IMR-90 (cell line): ENCODE results near the gene SSC4D. TPM values are rescaled to one million over a fixed set of nuclear protein-coding genes. Genes with fewer than 3 reads are reported as not detected.
A peak's percentile ranks its signal among the peaks of the same experiment; 100 is the strongest.

Experiments used
- ATAC-seq: fragments of 200-7000 bp; cut with Tn5 transposase; 2 replicates; pipeline ENCODE4 v1.9.1; 2020; ENCODE audit warnings: low read depth, mild to moderate bottlenecking, moderate library complexity
- BruUV-seq: library from RNA; stranded (reverse); fragments of 400-500 nt; replicated peaks from 2 replicates; lab custom pipeline; 2021; lab: Mats Ljungman, UMichigan
- CTCF ChIA-PET: fragments of 300-600 bp; formaldehyde crosslinking; extraction: SDS; loops from one replicate; lab custom pipeline; 2021; ENCODE audit warnings: antibody characterized with exemption; lab: Yijun Ruan, JAX
- POLR2A ChIA-PET: fragments of 300-600 bp; sonication (Branson Sonifier 250); formaldehyde crosslinking; loops from one replicate; lab custom pipeline; 2022; ENCODE audit warnings: antibody characterized with exemption; ENCODE audit not compliant: unreplicated experiment; lab: Charles Lee
- DNase-seq: peaks from one replicate; pipeline ENCODE4 v3.0.0; 2013
- H2AFZ ChIP-seq: replicated peaks from 2 replicates; pipeline ENCODE3; 2013; ENCODE audit warnings: low read length, mild to moderate bottlenecking; ENCODE audit not compliant: poor library complexity
- H2AK5ac ChIP-seq: 2 replicates; pipeline ENCODE4 v1.6.1; 2013; ENCODE audit warnings: low read depth, low read length, inconsistent platforms
- H2AK9ac ChIP-seq: replicated peaks from 2 replicates; pipeline ENCODE3; 2013; ENCODE audit warnings: mild to moderate bottlenecking, low read depth, low read length, moderate library complexity; ENCODE audit not compliant: poor library complexity
- H2BK120ac ChIP-seq: 2 replicates; pipeline ENCODE4 v1.6.1; 2013; ENCODE audit warnings: low read depth, low read length, inconsistent platforms
- H2BK15ac ChIP-seq: 3 replicates; pipeline ENCODE4 v1.6.1; 2013; ENCODE audit warnings: low read depth, low read length, inconsistent platforms
- H2BK20ac ChIP-seq: 2 replicates; pipeline ENCODE4 v1.6.1; 2013; ENCODE audit warnings: low read depth, mild to moderate bottlenecking, inconsistent platforms, low read length, moderate library complexity
- H2BK5ac ChIP-seq: 2 replicates; pipeline ENCODE4 v1.6.1; 2013; ENCODE audit warnings: mild to moderate bottlenecking, low read depth, low read length, inconsistent platforms; ENCODE audit not compliant: poor library complexity, severe bottlenecking
- H3K14ac ChIP-seq: replicated peaks from 2 replicates; pipeline ENCODE4 v1.6.1; 2013; ENCODE audit warnings: low read depth, low read length, inconsistent platforms
- H3K18ac ChIP-seq: 2 replicates; pipeline ENCODE4 v1.6.1; 2013; ENCODE audit warnings: low read depth, low read length, control low read depth
- H3K23ac ChIP-seq: 2 replicates; pipeline ENCODE4 v1.6.1; 2013; ENCODE audit warnings: low read depth, low read length, inconsistent platforms
- H3K27ac ChIP-seq: 2 replicates; pipeline ENCODE4 v1.5.1; 2013; ENCODE audit warnings: mild to moderate bottlenecking, control low read depth, low read length; ENCODE audit not compliant: insufficient read depth
- H3K27me3 ChIP-seq: 2 replicates; pipeline ENCODE4 v1.6.1; 2013; ENCODE audit warnings: low read length; ENCODE audit not compliant: control insufficient read depth, insufficient read depth
- H3K36me3 ChIP-seq: 2 replicates; pipeline ENCODE4 v1.6.1; 2013; ENCODE audit warnings: low read length, mixed read lengths; ENCODE audit not compliant: control insufficient read depth, insufficient read depth
- H3K4ac ChIP-seq: 2 replicates; pipeline ENCODE4 v1.6.1; 2013; ENCODE audit warnings: low read depth, low read length, inconsistent platforms
- H3K4me1 ChIP-seq: 2 replicates; pipeline ENCODE4 v1.6.1; 2013; ENCODE audit warnings: low read length, mixed read lengths; ENCODE audit not compliant: control insufficient read depth, insufficient read depth
- H3K4me2 ChIP-seq: 2 replicates; pipeline ENCODE4 v1.6.1; 2013; ENCODE audit warnings: low read depth, mild to moderate bottlenecking, control low read depth, low read length, moderate library complexity
- H3K4me3 ChIP-seq: 2 replicates; pipeline ENCODE4 v1.5.1; 2013; ENCODE audit warnings: low read depth, mild to moderate bottlenecking, control low read depth, low read length, moderate library complexity; ENCODE audit not compliant: insufficient read depth
- H3K56ac ChIP-seq: 2 replicates; pipeline ENCODE4 v1.6.1; 2013; ENCODE audit warnings: low read length, inconsistent platforms; ENCODE audit not compliant: insufficient read depth; ENCODE audit errors: extremely low read depth
- H3K79me1 ChIP-seq, 2 experiments: 2 replicates each; pipeline ENCODE4 v1.6.1; 2013; ENCODE audit warnings: low read length in 2 of 2, inconsistent platforms in 1 of 2, low read depth in 1 of 2
- H3K9ac ChIP-seq: 2 replicates; pipeline ENCODE4 v1.6.1; 2013; ENCODE audit warnings: low read depth, low read length, control low read depth
- H3K9me1 ChIP-seq: 2 replicates; pipeline ENCODE4 v1.6.1; 2013; ENCODE audit warnings: low read length, inconsistent platforms; ENCODE audit not compliant: insufficient read depth
- H3K9me3 ChIP-seq: 2 replicates; pipeline ENCODE4 v1.6.1; 2013; ENCODE audit warnings: low read length; ENCODE audit not compliant: control insufficient read depth, insufficient read depth
- H4K20me1 ChIP-seq: 2 replicates; pipeline ENCODE4 v1.6.1; 2013; ENCODE audit warnings: low read length, inconsistent platforms; ENCODE audit not compliant: insufficient read depth
- H4K5ac ChIP-seq: 2 replicates; pipeline ENCODE4 v1.6.1; 2013; ENCODE audit warnings: mild to moderate bottlenecking, low read depth, low read length, control low read depth
- H4K8ac ChIP-seq, 2 experiments: 2 replicates each; pipeline ENCODE4 v1.6.1; 2013; ENCODE audit warnings: low read depth in 2 of 2, low read length in 2 of 2, control low read depth in 1 of 2, inconsistent platforms in 1 of 2
- H4K91ac ChIP-seq: 2 replicates; pipeline ENCODE4 v1.6.1; 2013; ENCODE audit warnings: low read depth, low read length, inconsistent platforms; ENCODE audit not compliant: insufficient read depth
- BHLHE40 ChIP-seq: fragments of 150-350 bp; IDR thresholded peaks from 2 replicates; pipeline ENCODE4 v1.6.1; 2016; ENCODE audit warnings: mild to moderate bottlenecking, low read depth, low read length
- CEBPB ChIP-seq: IDR thresholded peaks from 2 replicates; pipeline ENCODE4 v1.6.1; 2012; ENCODE audit warnings: low read depth, low read length, improper control_type of control experiment
- CHD1 ChIP-seq: IDR thresholded peaks from 2 replicates; pipeline ENCODE4 v1.6.1; 2012; ENCODE audit warnings: low read depth, low read length, improper control_type of control experiment
- FOS ChIP-seq: fragments of 150-350 bp; IDR thresholded peaks from 2 replicates; pipeline ENCODE4 v1.6.1; 2016; ENCODE audit warnings: low read depth, low read length
- MAFK ChIP-seq: IDR thresholded peaks from 2 replicates; pipeline ENCODE4 v1.6.1; 2012; ENCODE audit warnings: low read depth, low read length, improper control_type of control experiment
- MXI1 ChIP-seq: IDR thresholded peaks from 2 replicates; pipeline ENCODE4 v1.6.1; 2012; ENCODE audit warnings: low read depth, mild to moderate bottlenecking, low read length, moderate library complexity, borderline replicate concordance
- NFE2L2 ChIP-seq: fragments of 150-350 bp; IDR thresholded peaks from 2 replicates; pipeline ENCODE4 v1.6.1; 2016; ENCODE audit warnings: low read depth, mild to moderate bottlenecking, low read length
- POLR2A ChIP-seq: IDR thresholded peaks from 2 replicates; pipeline ENCODE4 v1.6.1; 2012; ENCODE audit warnings: mild to moderate bottlenecking, low read depth, low read length
- RFX5 ChIP-seq: IDR thresholded peaks from 2 replicates; pipeline ENCODE4 v1.8.0; 2012; ENCODE audit warnings: low read depth, mild to moderate bottlenecking, low read length, moderate library complexity
- SMC3 ChIP-seq: fragments of 150-350 bp; IDR thresholded peaks from 2 replicates; pipeline ENCODE4 v1.6.1; 2016; ENCODE audit warnings: low read depth, mild to moderate bottlenecking, antibody characterized with exemption, low read length, moderate library complexity
- WGBS, 2 experiments: methylation state at CpG; one replicate each; pipeline versions ENCODE4 v1.1.5 to v1.1.7; 2013; ENCODE audit warnings: missing lambda C conversion rate in 2 of 2; ENCODE audit not compliant: insufficient read length in 1 of 2; ENCODE audit errors: extremely low coverage in 2 of 2; 5-methylcytosine and 5-hydroxymethylcytosine counted together
- dilution Hi-C: fragments of 300-500 bp; cut with HindIII; formaldehyde crosslinking; loops from one replicate; pipeline ENCODE4 v1.14.3; 2018; ENCODE audit warnings: low sequenced_read_pairs; ENCODE audit not compliant: unreplicated experiment
- in situ Hi-C: fragments of 300-500 bp; cut with MboI; formaldehyde crosslinking; loops from 3 replicates; pipeline ENCODE4 v1.14.3; 2019; ENCODE audit warnings: low sequenced_read_pairs, inconsistent platforms, mixed read lengths
- intact Hi-C: fragments of 100-400 bp; cut with micrococcal nuclease; formaldehyde crosslinking; loops from 2 replicates; pipeline ENCODE4 v1.10.0; 2022
- polyA plus RNA-seq, 3 experiments: library from polyadenylated mRNA; depleted of rRNA; stranded (reverse); fragments of >200 nt; gene quantifications; 2 replicates each; pipeline ENCODE4 v1.2.3, GENCODE V29; 2012; ENCODE audit warnings: low replicate concordance in 1 of 3
- total RNA-seq: library from RNA; depleted of rRNA; stranded (reverse); fragments of >200 nt; gene quantifications from 2 replicates; pipeline ENCODE4 v1.2.3, GENCODE V29; 2012
- TF ChIP-seq, protein P1 (sequence below): fragments of 150-350 bp; IDR thresholded peaks from 2 replicates; pipeline ENCODE4 v1.6.1; 2016; ENCODE audit warnings: low read depth, mild to moderate bottlenecking, low read length, moderate library complexity, borderline replicate concordance
- TF ChIP-seq, protein P2 (sequence below): conservative IDR thresholded peaks from 2 replicates; pipeline ENCODE4 v1.5.1; 2012; ENCODE audit warnings: mild to moderate bottlenecking, low read depth, low read length, improper control_type of control experiment

The SSC4D gene
- total and polyA plus RNA-seq, 2 of the 4 experiments (the other 2 are of a cell fraction) = 0.36 to 0.70 TPM

DNA sequence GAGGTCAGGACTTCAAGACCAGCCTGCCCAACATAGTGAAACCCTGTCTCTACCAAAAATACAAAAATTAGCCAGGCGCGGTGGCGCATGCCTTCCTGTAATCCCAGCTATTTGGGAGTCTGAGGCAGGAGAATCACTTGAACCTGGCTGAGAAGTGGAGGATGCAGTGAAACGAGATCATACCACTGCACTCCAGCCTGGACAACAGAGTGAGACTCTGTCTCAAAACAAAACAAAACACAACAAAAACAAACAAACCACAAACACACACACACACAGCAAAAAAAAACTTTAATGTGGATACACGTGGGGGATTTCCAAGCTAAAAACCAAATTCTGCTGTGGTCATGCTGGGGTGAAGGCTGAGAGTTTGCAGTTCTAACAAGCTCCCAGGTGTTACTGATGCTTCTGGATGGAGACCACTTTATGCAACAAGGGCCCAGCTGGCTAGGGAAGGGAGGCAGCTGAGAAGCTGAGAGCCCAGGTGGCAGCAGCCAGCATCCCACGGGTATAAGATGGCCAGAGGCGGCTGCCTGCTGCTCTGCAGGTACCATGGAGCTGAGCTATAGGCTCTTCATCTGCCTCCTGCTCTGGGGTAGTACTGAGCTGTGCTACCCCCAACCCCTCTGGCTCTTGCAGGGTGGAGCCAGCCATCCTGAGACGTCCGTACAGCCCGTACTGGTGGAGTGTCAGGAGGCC is 15.1 kb upstream of the SSC4D start, which contains the start of gene ZP3 (continued):
- TF ChIP-seq FOS = no peak
- TF ChIP-seq MAFK = no peak

DNA sequence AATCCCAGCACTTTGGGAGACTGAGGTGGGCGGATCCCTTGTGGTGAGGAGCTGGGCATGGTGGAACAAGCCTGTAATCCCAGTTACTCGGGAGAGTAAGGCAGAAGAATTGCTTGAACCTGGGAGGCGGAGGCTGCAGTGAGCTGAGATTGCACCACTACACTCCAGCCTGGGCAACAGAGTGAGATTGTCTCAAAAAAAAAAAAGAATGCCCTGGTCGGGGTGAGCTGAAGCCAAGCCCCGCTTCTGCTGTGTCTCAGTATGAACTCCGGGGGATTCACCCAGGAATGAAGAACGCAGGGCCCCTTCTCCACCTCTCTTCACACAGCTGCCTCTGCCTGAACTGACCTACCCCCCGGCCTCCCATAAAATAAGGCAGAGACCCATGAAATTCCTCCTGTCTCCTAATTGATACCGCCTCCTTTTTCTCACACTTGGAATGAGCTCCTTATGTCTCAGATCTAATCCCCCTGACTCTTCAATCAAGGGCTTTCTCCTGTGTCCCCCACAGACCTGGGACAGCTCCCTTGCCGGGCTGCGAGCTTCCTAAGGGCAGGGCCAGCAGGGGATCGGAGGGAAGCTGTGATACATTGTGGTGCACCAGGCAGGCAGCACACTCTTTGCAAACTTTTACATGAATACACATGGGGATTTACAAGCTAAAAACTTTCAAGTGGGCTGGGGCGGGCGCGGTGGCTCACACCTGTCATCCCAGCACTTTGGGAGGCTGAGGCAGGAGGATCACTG is 14.3 kb upstream of the SSC4D start:
- no peak overlapping the region for H3K56ac ChIP-seq
- H3K4me3 ChIP-seq = no peak overlapping the region
- no peak overlapping the region; the same call in 1 of the 2 replicates for H3K27ac ChIP-seq
- peak overlapping the region; percentile 98; the same call in 1 of the 2 replicates for H2AK5ac ChIP-seq
- no peak overlapping the region for H3K23ac ChIP-seq
- dilution Hi-C loops = no loop called here
- H4K5ac ChIP-seq = no peak overlapping the region
- no peaks in the 10 kb centered on the region for H3K27me3 ChIP-seq
- no peak overlapping the region for H2AK9ac ChIP-seq
- DNase-seq (no peak), ATAC-seq (no peak; the same call in none of the 2 replicates)
- CTCF ChIA-PET = interaction anchor here (0.8 kb wide), 1 partner anchor 22 kb away, joined by 3 read pairs; no protein-coding TSS in a partner anchor
- H2BK5ac ChIP-seq = no peak overlapping the region
- in situ Hi-C loops = no loop called here
- 49% methylated on average over 6 of the region's 15 CpGs; no CpG with 5 or more reads in 1 of the 2 experiments for WGBS, 2 experiments
- no peak overlapping the region for H3K9ac ChIP-seq
- intact Hi-C loops = no loop called here
- H2BK120ac ChIP-seq = peak overlapping the region; percentile 67; the same call in 1 of the 2 replicates
- no peak overlapping the region for H4K91ac ChIP-seq
- peak overlapping the region in 1 of 2 experiments; percentile 61; a peak in 1 of 4 replicates for H4K8ac ChIP-seq
- peak overlapping the region; percentile 80; the same call in 1 of the 3 replicates for H2BK15ac ChIP-seq
- peak overlapping the region; percentile 10; the same call in 1 of the 2 replicates for H3K4me2 ChIP-seq
- H3K9me3 ChIP-seq = 0 out of 2 replicates have a peak, but pooled peaks cover 2% of the 10 kb centered on the region
- H3K18ac ChIP-seq = no peak overlapping the region
- peak overlapping the region; percentile 59 for H2AFZ ChIP-seq
- POLR2A ChIA-PET = no interaction called here
- H3K36me3 ChIP-seq = no peaks in the 10 kb centered on the region
- peaks cover 11% of the 10 kb centered on the region for H3K4me1 ChIP-seq
- H4K20me1 ChIP-seq = no peaks in the 10 kb centered on the region
- peaks cover 9% of the 10 kb centered on the region for H3K9me1 ChIP-seq
- peak overlapping the region; percentile 56 for H3K4ac ChIP-seq
- no peak overlapping the region for H3K14ac ChIP-seq
- no TSS peak for BruUV-seq
- H3K79me1 ChIP-seq = no peaks in the 10 kb centered on the region
- peak overlapping the region; percentile 78 for H2BK20ac ChIP-seq
- TF ChIP-seq, protein P1, sequence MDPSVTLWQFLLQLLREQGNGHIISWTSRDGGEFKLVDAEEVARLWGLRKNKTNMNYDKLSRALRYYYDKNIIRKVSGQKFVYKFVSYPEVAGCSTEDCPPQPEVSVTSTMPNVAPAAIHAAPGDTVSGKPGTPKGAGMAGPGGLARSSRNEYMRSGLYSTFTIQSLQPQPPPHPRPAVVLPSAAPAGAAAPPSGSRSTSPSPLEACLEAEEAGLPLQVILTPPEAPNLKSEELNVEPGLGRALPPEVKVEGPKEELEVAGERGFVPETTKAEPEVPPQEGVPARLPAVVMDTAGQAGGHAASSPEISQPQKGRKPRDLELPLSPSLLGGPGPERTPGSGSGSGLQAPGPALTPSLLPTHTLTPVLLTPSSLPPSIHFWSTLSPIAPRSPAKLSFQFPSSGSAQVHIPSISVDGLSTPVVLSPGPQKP = no peak
- TF ChIP-seq SMC3 = no peak
- TF ChIP-seq FOS = no peak
- no peak for TF ChIP-seq CEBPB
- TF ChIP-seq MAFK = no peak
- TF ChIP-seq NFE2L2 = no peak
- TF ChIP-seq BHLHE40 = no peak
- TF ChIP-seq RFX5 = no peak
- TF ChIP-seq, protein P2, sequence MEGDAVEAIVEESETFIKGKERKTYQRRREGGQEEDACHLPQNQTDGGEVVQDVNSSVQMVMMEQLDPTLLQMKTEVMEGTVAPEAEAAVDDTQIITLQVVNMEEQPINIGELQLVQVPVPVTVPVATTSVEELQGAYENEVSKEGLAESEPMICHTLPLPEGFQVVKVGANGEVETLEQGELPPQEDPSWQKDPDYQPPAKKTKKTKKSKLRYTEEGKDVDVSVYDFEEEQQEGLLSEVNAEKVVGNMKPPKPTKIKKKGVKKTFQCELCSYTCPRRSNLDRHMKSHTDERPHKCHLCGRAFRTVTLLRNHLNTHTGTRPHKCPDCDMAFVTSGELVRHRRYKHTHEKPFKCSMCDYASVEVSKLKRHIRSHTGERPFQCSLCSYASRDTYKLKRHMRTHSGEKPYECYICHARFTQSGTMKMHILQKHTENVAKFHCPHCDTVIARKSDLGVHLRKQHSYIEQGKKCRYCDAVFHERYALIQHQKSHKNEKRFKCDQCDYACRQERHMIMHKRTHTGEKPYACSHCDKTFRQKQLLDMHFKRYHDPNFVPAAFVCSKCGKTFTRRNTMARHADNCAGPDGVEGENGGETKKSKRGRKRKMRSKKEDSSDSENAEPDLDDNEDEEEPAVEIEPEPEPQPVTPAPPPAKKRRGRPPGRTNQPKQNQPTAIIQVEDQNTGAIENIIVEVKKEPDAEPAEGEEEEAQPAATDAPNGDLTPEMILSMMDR = no peak
- TF ChIP-seq MXI1 = no peak
- TF ChIP-seq POLR2A = no peak
- no peak for TF ChIP-seq CHD1
